CD4-positive, alpha-beta T cell (primary cell): ENCODE measurements around the gene ATG16L1. TPM values are rescaled to one million over a fixed set of nuclear protein-coding genes. Genes with fewer than 3 reads are reported as not detected.

Experiments
- ATAC-seq: fragments of 200-7000 bp; cut with Tn5 transposase; one replicate; pipeline ENCODE4 v1.10.0; 2022; ENCODE audit warnings: mild to moderate bottlenecking; ENCODE audit not compliant: poor library complexity
- CTCF ChIA-PET: fragments of 350-600 bp; sonication (Branson Sonifier 250); formaldehyde crosslinking; loops from one replicate; lab custom pipeline; 2021; ENCODE audit warnings: antibody characterized with exemption, inconsistent platforms; lab: Charles Lee
- POLR2A ChIA-PET: fragments of 350-600 bp; sonication (Branson Sonifier 250); formaldehyde crosslinking; loops from one replicate; lab custom pipeline; 2021; ENCODE audit warnings: antibody characterized with exemption, inconsistent platforms; lab: Charles Lee
- DNase-seq, 14 experiments: peaks; one replicate each; pipeline ENCODE4 v3.0.0-alpha.2; 2013 to 2020; ENCODE audit warnings: mixed read lengths in 2 of 14
- H3K27ac ChIP-seq, 2 donors: one replicate each; pipeline versions ENCODE4 v1.5.1 to v1.7.0; 2013; ENCODE audit warnings: low read length in 2 of 2, low read depth in 1 of 2, mild to moderate bottlenecking in 1 of 2
- H3K27me3 ChIP-seq, 2 experiments: 1 replicate in 1 of 2; 2 replicates in 1 of 2; pipeline versions ENCODE4 v1.6.1 to v1.7.0; 2013; ENCODE audit warnings: low read length in 2 of 2, control low read depth in 1 of 2, mild to moderate bottlenecking in 1 of 2, moderate library complexity in 1 of 2; ENCODE audit not compliant: insufficient read depth in 2 of 2, control insufficient read depth in 1 of 2
- H3K36me3 ChIP-seq: one replicate; pipeline ENCODE4 v1.6.1; 2013; ENCODE audit warnings: low read length, control low read depth; ENCODE audit not compliant: insufficient read depth
- H3K4me1 ChIP-seq: one replicate; pipeline ENCODE4 v1.6.1; 2013; ENCODE audit warnings: low read length, control low read depth; ENCODE audit not compliant: insufficient read depth
- H3K4me3 ChIP-seq: one replicate; pipeline ENCODE4 v1.5.1; 2013; ENCODE audit warnings: mild to moderate bottlenecking, low read length, moderate library complexity
- H3K9me3 ChIP-seq, 2 experiments: 1 replicate in 1 of 2; 2 replicates in 1 of 2; pipeline versions ENCODE4 v1.6.1 to v1.7.0; 2013; ENCODE audit warnings: low read length in 2 of 2, mild to moderate bottlenecking in 2 of 2, control low read depth in 1 of 2, moderate library complexity in 1 of 2; ENCODE audit not compliant: control insufficient read depth in 1 of 2, insufficient read depth in 1 of 2
- H3K27ac Mint-ChIP-seq: one replicate; pipeline ENCODE4 v1.8.0; 2020; ENCODE audit warnings: mixed read lengths
- H3K27me3 Mint-ChIP-seq: one replicate; pipeline ENCODE4 v1.8.0; 2021; ENCODE audit warnings: mixed read lengths
- H3K36me3 Mint-ChIP-seq: one replicate; pipeline ENCODE4 v1.8.0; 2021; ENCODE audit warnings: low read depth, mixed read lengths
- H3K4me1 Mint-ChIP-seq: one replicate; pipeline ENCODE4 v1.8.0; 2021; ENCODE audit warnings: low read depth, mixed read lengths
- H3K4me3 Mint-ChIP-seq: one replicate; pipeline ENCODE4 v1.8.0; 2020; ENCODE audit warnings: mild to moderate bottlenecking, mixed read lengths
- H3K9me3 Mint-ChIP-seq: one replicate; pipeline ENCODE4 v1.8.0; 2020; ENCODE audit warnings: mixed read lengths
- CTCF ChIP-seq: fragments of 200-600 bp; IDR thresholded peaks from one replicate; pipeline ENCODE4 v1.8.0; 2022; ENCODE audit warnings: antibody characterized with exemption, mild to moderate bottlenecking
- intact Hi-C, 2 experiments: fragments of 100-400 bp; cut with DNase I in 1 of 2; cut with micrococcal nuclease in 1 of 2; formaldehyde crosslinking; loops; one replicate each; pipeline versions ENCODE4 v1.15.1 to v1.9.0; 2023 to 2025; cut with DNase I, micrococcal nuclease
- total RNA-seq, 174 experiments: library from RNA in 2 of 174; stranded (reverse) in 2 of 174; gene quantifications; one replicate each; pipeline ENCODE4 v1.2.3 and lab custom pipeline; 2021 to 2026

The ATG16L1 gene
- total RNA-seq, 2 experiments from 2014 or later, result 134 to 135 TPM

- H3K27me3 Mint-ChIP-seq, result no peaks in the 10 kb centered on the region
- intact Hi-C loops, result no loop called here
- H3K4me1 Mint-ChIP-seq, result peaks cover 6% of the 10 kb centered on the region
- H3K27ac Mint-ChIP-seq, result no peak overlapping the region
- POLR2A ChIA-PET, result no interaction called here
- H3K36me3 Mint-ChIP-seq, result peaks cover 10% of the 10 kb centered on the region
- no peaks in the 10 kb centered on the region for H3K9me3 Mint-ChIP-seq
- H3K4me3 Mint-ChIP-seq, result no peak overlapping the region
- no peak overlapping the region for H3K27ac ChIP-seq
- ATAC-seq (no peak), DNase-seq (no peak)
- no peak for TF ChIP-seq CTCF
- H3K4me1 ChIP-seq, result no peaks in the 10 kb centered on the region
- CTCF ChIA-PET, result no interaction called here
- no peak overlapping the region for H3K4me3 ChIP-seq
- no peaks in the 10 kb centered on the region for H3K27me3 ChIP-seq
- no peaks in the 10 kb centered on the region for H3K9me3 ChIP-seq
- H3K36me3 ChIP-seq, result peaks cover 9% of the 10 kb centered on the region
Measured at GRCh38 chr2:233300401-233300800, 48.9 kb downstream of the ATG16L1 start.

- peaks cover under 1% of the 10 kb centered on the region for H3K36me3 ChIP-seq
- no peaks in the 10 kb centered on the region for H3K27me3 ChIP-seq
- no peak for DNase-seq
- H3K36me3 Mint-ChIP-seq, result peaks cover 2% of the 10 kb centered on the region
- peaks cover 6% of the 10 kb centered on the region for H3K4me1 Mint-ChIP-seq
- no peak overlapping the region for H3K4me3 Mint-ChIP-seq
- intact Hi-C loops, result no loop called here
- no peaks in the 10 kb centered on the region for H3K9me3 Mint-ChIP-seq
- no peaks in the 10 kb centered on the region for H3K9me3 ChIP-seq
- CTCF ChIA-PET, result no interaction called here
- no peaks in the 10 kb centered on the region for H3K4me1 ChIP-seq
- H3K27ac Mint-ChIP-seq, result no peak overlapping the region
- POLR2A ChIA-PET, result no interaction called here
- no peak for TF ChIP-seq CTCF
- H3K27me3 Mint-ChIP-seq, result no peaks in the 10 kb centered on the region
- ATAC-seq, result no peak
- no peak overlapping the region for H3K4me3 ChIP-seq
- H3K27ac ChIP-seq, result no peak overlapping the region
Measured at GRCh38 chr2:233301248-233301647, 49.8 kb downstream of the ATG16L1 start.

GRCh38 chr2:233301811-233302210 lies 50.3 kb downstream of the ATG16L1 start:
- intact Hi-C loops, result no loop called here
- Mint-ChIP-seq H3K36me3 (no peaks in the 10 kb centered on the region), H3K4me3 (no peak overlapping the region), H3K4me1 (peaks cover 6% of the 10 kb centered on the region), H3K9me3 (no peaks in the 10 kb centered on the region), H3K27ac (no peak overlapping the region), H3K27me3 (no peaks in the 10 kb centered on the region)
- DNase-seq, result no peak
- Histone ChIP-seq H3K27me3 (no peaks in the 10 kb centered on the region), H3K9me3 (no peaks in the 10 kb centered on the region), H3K4me1 (no peaks in the 10 kb centered on the region), H3K4me3 (no peak overlapping the region), H3K27ac (no peak overlapping the region), H3K36me3 (no peaks in the 10 kb centered on the region)
- no peak for TF ChIP-seq CTCF
- no peak for ATAC-seq
- ChIA-PET CTCF (no interaction called here), POLR2A (no interaction called here)
